Activated CD8-positive, alpha-beta memory T cell treated with anti-CD3 and anti-CD28 coated beads for 24 hours (primary cell): Measurements from ENCODE around the gene PAPPA.

Source experiments
- DNase-seq: peaks from one replicate; pipeline ENCODE4 v3.0.0-alpha.2; 2020

PAPPA gene

DNA sequence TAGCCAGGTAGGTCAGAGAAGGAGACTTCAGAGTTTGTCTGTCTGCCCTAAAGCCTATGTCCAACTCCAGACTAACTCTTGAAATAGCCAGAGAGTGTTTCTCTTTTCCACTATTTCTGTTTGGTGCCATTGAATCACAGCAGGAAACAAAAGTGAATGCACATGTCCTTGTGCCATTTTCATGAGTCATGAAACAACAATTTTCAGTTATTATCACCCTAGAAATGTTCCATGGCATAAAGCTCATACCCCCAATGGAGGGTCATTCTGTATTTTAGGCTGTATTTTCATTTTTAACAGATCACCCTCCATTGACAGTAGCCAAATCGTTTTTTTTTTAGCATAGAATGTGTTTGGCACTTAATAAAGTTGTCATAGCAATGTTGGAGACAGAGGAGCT, 124.7 kb downstream of the PAPPA start:
- DNase-seq = no peak

- no peak for DNase-seq
Measured at GRCh38 chr9:116279230-116279629, 125.6 kb downstream of the PAPPA start.

DNA sequence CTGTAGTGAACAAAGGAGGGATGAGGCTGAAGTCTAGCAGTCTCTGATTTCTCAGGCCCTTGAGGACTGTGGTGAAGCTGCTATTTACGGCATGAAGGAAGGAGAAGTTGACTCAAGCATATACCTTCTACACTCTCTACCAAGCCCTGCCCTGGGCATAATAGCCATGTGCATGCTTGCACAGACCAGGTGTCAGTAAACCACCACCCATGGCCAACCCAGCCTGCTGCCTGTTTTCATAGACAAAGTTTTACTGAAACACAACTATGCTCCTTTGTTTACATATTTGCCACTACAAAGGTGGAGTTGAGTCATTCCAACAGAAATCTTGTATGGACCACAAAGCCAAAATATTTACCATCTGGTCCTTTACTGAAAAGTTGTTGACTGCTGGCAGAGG, 126.9 kb downstream of the PAPPA start:
- DNase-seq = no peak

DNA sequence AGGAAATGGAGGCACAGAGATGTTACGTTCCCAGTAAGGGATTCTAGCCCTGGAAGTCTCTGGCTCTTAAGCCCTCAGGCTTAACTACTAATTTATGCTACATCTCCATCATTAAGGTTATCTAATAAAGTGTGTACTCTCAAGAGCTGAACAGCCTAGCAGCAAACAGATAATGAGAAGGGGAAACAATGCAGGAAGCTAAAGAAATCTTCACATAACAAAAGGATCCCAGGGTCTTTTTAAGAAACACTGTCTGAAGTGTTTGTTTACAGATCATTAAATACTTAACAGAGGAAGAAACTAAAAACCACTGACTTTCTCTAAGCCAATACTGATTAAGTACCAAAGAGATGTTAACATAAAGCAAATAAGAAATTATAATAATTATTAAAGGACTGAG, 129.0 kb downstream of the PAPPA start:
- no peak for DNase-seq

GRCh38 chr9:116284518-116284917, 130.9 kb downstream of the PAPPA start:
- no peak for DNase-seq

GRCh38 chr9:116285320-116285719, 131.7 kb downstream of the PAPPA start:
- no peak for DNase-seq

- DNase-seq = no peak
Measured at GRCh38 chr9:116286297-116286696, 132.7 kb downstream of the PAPPA start.

GRCh38 chr9:116287721-116288120, 134.1 kb downstream of the PAPPA start:
- no peak for DNase-seq

DNA sequence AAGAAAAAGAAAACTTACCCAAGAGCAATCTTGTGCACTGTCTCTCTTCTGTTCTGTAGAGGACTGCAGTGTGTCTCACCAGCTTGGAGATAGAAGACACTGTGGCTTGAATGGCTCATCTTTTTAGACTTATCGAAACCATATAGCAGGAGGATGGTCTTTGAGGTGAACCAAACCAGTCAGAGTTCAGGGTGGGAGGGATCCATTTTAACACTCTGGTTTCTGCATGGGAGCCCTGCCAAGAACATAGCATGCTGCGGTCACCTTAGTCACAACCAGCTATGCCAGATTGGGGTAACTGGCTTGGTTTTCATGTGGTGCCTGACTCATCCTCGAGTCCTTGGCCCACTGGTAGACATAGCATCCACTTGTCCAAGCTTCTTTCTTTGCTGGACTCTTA, 135.1 kb downstream of the PAPPA start:
- DNase-seq = no peak

DNA sequence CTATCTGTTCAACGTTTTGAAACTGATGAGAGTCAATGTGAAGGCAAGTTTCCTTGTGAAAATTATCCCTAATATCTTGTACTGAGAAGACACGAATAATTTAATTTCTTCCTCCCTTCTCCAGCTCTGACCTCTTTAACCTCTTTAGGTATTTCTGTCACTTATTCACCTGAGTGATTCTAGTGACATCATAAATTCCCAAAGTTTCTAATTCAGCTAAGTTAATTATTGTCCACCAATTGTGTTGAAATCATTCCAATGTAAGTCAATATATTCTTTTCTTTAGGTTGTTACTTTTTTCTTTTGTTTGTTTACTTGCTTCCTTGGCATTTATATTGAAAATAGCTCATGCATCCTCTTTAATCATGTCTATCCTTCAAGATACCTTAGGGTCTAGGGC, 143.8 kb downstream of the PAPPA start:
- DNase-seq = no peak

DNA sequence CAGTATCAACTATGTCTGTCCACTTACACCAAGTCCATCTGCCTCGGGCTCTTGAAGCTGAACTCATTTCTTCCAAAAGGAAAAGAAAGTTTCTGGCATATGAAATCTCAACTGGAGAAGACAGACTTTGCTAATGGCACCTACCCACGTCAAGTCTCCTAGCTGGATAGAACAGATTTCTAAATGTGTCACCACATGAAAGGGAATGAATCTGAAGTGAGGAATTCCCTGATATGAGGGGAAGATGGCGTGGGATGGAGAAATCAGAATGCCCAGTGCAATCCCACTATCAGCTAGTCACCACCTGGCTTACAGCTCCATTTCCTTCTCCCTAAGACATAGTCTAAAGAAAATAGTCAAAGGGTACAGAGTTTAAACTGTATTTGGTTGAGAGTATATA, 144.7 kb downstream of the PAPPA start:
- no peak for DNase-seq

DNA sequence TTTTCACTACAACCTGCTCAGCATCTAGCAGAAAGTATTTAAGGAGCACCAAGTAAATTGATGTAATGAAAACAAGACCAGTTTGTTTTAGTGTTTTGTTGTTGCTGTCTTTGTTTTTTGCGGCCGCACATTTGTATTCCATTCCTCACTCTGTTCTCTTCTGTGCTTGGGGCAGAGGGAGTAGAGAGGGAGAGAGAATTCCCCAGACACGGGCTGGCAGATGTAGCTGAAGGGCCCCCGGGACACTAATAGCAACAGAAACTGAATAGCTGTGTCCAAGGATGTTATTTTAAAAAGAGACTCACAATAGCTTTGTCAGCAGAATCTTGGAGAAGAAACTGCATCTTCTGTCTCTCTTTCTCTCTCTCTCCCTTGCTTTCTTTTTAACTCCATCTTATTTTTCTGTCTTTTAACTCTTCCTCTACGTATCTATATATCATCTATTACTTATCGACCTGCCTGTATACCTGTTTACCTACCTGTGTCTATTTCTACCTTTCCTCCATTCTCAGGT, 145.3 kb downstream of the PAPPA start:
- DNase-seq = no peak

- no peak for DNase-seq
Measured at GRCh38 chr9:116300360-116300870, 146.8 kb downstream of the PAPPA start.

DNA sequence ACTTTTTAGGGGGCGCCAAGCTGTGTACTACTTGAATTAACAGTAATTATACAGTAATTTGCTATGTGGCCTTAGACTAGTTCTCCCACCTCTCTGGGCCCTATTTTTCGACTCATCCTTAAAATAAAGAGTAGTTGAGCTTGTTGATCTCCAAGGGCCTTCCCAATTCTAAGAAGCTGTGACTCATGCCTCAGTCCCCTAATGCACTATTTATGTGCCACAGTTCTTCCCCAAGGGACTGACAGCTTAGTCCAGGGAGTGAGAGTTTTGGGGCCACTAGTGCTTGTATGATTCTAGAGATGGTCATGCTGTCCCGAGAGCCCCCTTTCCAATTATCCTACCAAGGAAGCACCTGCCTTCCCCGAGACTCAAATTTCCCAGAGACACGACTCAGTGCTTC, 149.7 kb downstream of the PAPPA start:
- no peak for DNase-seq

- DNase-seq = no peak
Measured at GRCh38 chr9:116303886-116304538, 150.4 kb downstream of the PAPPA start.

GRCh38 chr9:116304761-116305160, 151.2 kb downstream of the PAPPA start:
- no peak for DNase-seq

DNA sequence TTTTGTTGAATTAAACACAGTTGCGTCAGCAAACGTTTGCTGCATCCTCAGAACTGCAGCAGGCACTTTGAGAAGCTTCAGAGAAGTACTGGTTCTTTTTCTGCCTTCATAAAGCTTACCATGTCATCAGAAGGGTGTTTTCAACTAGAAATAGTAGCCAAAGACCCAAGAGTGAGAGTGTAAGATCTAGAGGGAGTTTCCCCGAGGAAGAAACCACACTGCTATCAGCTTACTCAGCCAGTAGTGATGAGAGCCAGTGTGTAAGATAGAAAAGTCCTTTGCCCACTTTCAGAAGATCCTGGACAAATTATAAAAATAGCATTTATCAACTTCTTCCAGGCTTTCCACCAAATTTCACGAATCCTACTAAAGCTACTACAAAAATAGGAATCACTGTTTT, 154.5 kb downstream of the PAPPA start:
- no peak for DNase-seq

DNA sequence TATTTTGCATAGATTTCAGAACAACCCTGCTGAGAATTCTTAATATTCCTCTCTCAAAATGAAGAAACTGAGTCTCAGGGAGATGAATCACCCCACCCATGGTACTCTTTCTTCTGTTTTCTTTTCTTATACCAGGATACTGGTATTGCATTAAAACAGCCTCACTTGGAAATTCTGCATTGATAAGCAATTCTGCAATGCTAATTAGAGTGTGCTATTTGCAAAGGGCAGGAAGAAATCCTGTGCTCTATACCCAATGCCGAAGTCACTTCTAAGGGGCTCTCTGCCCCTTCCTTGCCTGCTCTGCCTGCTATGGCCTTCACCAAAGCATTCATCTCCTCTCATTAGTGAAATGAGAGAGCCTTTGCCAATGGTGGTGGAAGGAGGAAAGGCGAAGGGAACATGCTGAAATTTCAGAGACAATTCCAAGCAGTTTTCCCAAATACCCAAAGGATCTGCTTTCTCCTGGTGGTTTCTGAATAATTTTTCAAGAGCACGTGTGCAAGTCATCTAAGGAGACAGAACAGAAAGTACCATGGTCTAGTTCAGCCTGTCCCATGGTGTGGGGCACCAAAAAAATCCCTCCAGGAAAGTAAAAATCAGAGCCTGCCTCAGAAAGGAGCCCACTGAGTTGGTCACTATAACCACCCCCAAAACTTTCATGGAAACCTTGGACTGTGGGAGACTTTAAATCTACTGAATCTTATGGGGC, 156.5 kb downstream of the PAPPA start:
- no peak for DNase-seq

DNA sequence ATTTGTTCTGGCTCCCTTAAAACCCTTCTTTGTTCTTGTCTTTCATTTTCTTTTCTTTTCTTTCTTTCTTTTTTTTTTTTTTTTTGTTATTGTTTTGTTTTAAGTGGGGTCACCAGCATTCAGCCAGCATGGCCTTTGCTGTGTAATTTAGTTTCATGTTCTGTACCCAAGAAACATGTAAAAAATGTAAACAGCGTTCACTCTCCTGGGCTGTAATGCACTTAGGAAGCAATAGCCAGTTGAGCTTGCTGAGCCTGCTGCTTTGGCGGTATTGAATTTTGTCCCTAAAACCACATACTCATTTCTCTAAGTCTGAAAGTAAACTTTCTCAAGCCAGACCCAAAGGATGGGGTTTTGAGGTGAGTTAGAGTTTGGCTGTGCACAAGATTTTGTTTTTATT, 158.6 kb downstream of the PAPPA start:
- DNase-seq = no peak

GRCh38 chr9:116313638-116314037, 160.0 kb downstream of the PAPPA start:
- no peak for DNase-seq

GRCh38 chr9:116316246-116316645, 162.7 kb downstream of the PAPPA start:
- no peak for DNase-seq

DNA sequence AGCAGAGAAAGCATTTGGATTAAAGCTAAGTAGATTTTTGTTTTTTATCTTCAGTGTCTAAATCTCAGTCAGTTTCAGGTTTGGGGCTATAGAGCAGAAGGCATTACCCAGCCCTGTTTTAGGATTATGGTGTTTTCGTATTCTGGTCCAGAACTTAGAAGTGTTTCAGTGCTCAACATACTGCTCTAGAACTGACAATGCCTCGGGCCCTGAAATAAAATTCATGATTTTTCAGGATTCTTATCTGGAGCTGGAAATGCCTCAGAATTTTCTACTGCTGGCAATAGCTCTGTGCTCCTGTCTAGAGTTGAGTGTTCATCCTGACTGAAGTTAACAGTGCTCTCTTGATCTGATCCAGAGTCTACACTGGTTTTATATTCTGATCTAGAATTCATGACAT, 163.9 kb downstream of the PAPPA start:
- DNase-seq = no peak

DNA sequence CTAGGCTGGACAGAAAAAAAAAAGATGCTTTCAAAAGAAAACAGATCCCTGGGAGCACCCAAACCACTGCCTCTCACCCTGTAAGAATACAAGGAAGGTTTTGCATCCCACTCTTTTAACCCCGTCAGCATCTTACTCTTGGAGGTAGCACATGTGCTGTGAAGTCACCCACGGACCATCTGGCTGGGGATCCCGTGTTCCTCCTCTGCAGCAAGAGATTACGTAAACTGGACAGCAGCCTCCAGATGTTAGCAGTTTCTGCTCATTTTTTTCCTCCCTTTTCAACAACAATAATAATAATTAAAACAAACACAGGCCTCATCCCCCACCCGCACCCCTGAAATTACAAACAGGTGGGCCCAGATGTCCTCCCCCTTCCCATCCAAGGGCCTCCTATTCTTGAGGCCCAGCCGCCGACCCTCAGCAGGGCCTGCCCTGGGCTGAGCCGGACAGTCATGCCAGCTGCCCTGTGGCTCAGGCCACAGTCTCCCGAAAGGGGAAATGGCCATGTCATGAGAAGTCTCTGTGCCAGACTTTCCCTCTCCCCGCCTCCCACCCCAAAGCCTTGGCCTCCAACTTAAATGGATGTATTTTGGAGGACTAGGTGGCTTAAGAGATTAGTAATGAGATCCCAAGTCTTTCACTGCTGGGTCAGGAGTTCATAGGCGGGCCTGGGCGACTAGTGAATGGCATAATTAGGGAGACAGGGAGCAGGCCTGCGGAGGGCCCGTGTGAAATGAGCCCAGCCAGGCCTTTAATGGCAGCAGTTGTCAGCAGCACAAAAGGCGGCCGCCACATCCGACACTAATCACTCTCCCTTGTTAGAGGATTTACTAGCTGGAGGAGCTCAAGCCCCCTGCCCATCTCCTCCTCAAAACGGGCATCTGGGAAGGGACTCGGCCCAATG, 165.1 kb downstream of the PAPPA start:
- no peak for DNase-seq
